Measurements from ENCODE around the gene SLC25A48.
A peak's percentile ranks its signal among the peaks of the same experiment; 100 is the strongest.

Gene SLC25A48

DNA sequence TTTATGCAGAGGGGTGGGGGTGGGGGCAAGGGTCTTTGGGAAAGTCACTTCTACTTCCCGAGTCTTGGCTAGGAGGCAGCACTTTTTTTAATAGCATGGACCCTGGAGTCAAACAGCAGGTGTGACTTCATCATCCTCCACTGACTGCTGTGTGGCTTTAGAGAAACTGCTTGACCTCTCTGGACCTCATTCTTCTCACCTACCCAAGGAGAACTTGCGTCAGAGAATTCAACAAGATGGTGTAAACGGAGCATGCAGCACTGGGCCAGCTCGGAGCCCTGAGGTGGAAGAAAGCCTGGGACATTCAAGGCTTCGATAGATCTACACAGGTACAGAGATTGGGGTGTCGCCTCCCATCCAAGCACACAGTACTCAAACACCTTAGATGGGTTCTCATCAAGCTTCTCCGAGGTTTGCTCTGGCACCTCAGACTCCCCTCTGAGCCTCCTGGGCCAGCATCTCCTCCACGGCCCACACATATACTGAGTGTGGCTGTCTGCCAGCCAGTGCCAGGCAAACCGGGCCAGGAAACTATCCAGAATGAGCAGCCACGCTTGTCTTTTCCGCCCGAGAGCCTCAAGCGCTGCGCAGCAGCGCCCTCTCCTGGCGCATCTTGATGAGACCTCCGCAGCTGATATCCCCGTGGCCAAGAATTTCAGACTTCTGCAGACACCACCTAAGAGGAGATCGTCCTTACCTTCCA lies 4.6 kb upstream of the SLC25A48 start (continued):
- TF ChIP-seq ZNF76 (tag by site-specific recombination; IDR thresholded peaks at IDR 0.05; ENCODE audit: borderline replicate concordance, low read depth) (no peak), ZBTB6 (tag by site-specific recombination; IDR thresholded peaks at IDR 0.05) (0 out of 2 replicates have a peak, but pooled peaks have one; percentile 22)

DNA sequence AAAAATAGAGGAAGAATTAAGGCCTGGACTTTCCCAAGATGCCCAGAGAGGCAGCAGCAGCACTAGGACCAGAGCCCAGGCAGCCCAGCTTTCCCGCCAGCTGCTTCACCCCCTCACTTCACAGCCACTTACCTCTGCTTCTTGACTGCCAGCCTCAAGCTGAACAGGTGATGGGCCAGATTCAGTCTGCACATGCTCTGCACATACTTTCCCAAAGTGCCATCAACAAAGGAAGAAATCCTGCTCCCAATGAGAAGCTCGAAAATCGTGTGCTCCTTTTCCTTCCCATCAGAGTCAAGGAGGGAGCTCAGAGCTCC lies 4.1 kb upstream of the SLC25A48 start:
- TF ChIP-seq TRIM28 (IDR thresholded peaks at IDR 0.05; ENCODE audit: borderline replicate concordance, low read length) (no peak), ZNF776 (tag by site-specific recombination; IDR thresholded peaks at IDR 0.05; ENCODE audit: borderline replicate concordance) (no peak), KLF16 (tag by site-specific recombination; IDR thresholded peaks at IDR 0.05) (no peak), YY2 (tag by site-specific recombination; IDR thresholded peaks at IDR 0.05) (no peak), ZEB2 (tag by site-specific recombination; IDR thresholded peaks at IDR 0.05) (no peak), ZNF791 (tag by site-specific recombination; IDR thresholded peaks at IDR 0.05) (no peak), ZNF350 (tag by site-specific recombination; IDR thresholded peaks at IDR 0.05) (no peak), ZNF548 (tag by site-specific recombination; IDR thresholded peaks at IDR 0.05) (no peak), ZNF341 (tag by site-specific recombination; IDR thresholded peaks at IDR 0.05; ENCODE audit: low read depth) (no peak), REPIN1 (tag by site-specific recombination; IDR thresholded peaks at IDR 0.05; ENCODE audit: low read depth) (no peak)
- POLR2A ChIA-PET = no interaction called here
- Histone ChIP-seq H3K9me3 (ENCODE audit: control insufficient read depth, insufficient read depth, low read depth, low read length) (no peaks in the 10 kb centered on the region), H3K27ac (ENCODE audit: extremely low read depth, low read depth, low read length) (no peak overlapping the region), H3K36me3 (ENCODE audit: control insufficient read depth in 2 of 2, insufficient read depth in 1 of 2, low read length in 2 of 2) (no peaks in the 10 kb centered on the region), H3K4me3 (ENCODE audit: low read depth, low read length) (no peak overlapping the region), H3K4me1 (ENCODE audit: control insufficient read depth, insufficient read depth, low read length) (0 out of 2 replicates have a peak, but pooled peaks cover 1% of the 10 kb centered on the region)
- CTCF ChIA-PET = interaction anchor here (0.6 to 11.4 kb wide), 30 partner anchors 9 to 382 kb away, joined by 3 to 319 read pairs (median 5); no protein-coding TSS in a partner anchor

DNA sequence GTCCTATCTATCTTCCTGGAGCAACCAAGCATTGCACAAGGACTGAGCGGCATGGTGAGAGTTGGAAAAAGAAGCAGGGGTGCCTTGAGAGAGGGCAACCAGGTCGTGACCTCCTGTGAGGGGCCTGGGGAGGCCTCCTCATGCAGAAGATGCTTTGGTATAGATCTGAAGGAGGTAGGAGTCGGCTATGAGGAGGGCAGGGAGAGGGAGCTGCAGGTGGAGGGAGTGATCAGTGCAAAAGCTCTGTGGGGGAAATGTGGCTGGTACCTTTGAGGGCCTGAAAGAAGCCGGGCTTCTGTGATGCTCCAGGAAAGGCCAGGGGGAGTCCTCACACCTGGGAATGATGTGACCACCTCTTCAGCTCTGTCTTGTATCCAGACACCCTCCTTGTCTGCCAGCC lies 3.6 kb upstream of the SLC25A48 start:
- Histone ChIP-seq H3K27ac (ENCODE audit: extremely low read depth, low read depth, low read length) (no peak overlapping the region), H3K4me1 (ENCODE audit: control insufficient read depth, insufficient read depth, low read length) (0 out of 2 replicates have a peak, but pooled peaks cover 2% of the 10 kb centered on the region), H3K9me3 (ENCODE audit: control insufficient read depth, insufficient read depth, low read depth, low read length) (no peaks in the 10 kb centered on the region), H3K36me3 (ENCODE audit: control insufficient read depth in 2 of 2, insufficient read depth in 1 of 2, low read length in 2 of 2) (no peaks in the 10 kb centered on the region), H3K4me3 (ENCODE audit: low read depth, low read length) (no peak overlapping the region)
- CTCF ChIA-PET = interaction anchor here (0.6 to 11.4 kb wide), 22 partner anchors 8 to 381 kb away, joined by 3 to 319 read pairs (median 6); no protein-coding TSS in a partner anchor
- POLR2A ChIA-PET = no interaction called here
- TF ChIP-seq, protein P1, sequence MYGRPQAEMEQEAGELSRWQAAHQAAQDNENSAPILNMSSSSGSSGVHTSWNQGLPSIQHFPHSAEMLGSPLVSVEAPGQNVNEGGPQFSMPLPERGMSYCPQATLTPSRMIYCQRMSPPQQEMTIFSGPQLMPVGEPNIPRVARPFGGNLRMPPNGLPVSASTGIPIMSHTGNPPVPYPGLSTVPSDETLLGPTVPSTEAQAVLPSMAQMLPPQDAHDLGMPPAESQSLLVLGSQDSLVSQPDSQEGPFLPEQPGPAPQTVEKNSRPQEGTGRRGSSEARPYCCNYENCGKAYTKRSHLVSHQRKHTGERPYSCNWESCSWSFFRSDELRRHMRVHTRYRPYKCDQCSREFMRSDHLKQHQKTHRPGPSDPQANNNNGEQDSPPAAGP (tag by site-specific recombination; IDR thresholded peaks at IDR 0.05) = no peak
- TF ChIP-seq FEZF1 (tag by site-specific recombination; IDR thresholded peaks at IDR 0.05) = no peak
- no peak for TF ChIP-seq ZNF174 (tag by site-specific recombination; IDR thresholded peaks at IDR 0.05)
- TF ChIP-seq, protein P2, sequence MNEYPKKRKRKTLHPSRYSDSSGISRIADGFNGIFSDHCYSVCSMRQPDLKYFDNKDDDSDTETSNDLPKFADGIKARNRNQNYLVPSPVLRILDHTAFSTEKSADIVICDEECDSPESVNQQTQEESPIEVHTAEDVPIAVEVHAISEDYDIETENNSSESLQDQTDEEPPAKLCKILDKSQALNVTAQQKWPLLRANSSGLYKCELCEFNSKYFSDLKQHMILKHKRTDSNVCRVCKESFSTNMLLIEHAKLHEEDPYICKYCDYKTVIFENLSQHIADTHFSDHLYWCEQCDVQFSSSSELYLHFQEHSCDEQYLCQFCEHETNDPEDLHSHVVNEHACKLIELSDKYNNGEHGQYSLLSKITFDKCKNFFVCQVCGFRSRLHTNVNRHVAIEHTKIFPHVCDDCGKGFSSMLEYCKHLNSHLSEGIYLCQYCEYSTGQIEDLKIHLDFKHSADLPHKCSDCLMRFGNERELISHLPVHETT (tag by site-specific recombination; IDR thresholded peaks at IDR 0.05) = no peak
- no peak for TF ChIP-seq ZNF433 (tag by site-specific recombination; IDR thresholded peaks at IDR 0.05; ENCODE audit: low read depth)
- no peak for TF ChIP-seq ZNF366 (tag by site-specific recombination; conservative IDR thresholded peaks at IDR 0.05)
- TF ChIP-seq RBAK (tag by site-specific recombination; IDR thresholded peaks at IDR 0.05) = no peak
- TF ChIP-seq ZNF529 (tag by site-specific recombination; IDR thresholded peaks at IDR 0.05; ENCODE audit: insufficient replicate concordance) = no peak
- TF ChIP-seq ZXDB (tag by site-specific recombination; IDR thresholded peaks at IDR 0.05) = no peak
- no peak for TF ChIP-seq ZBTB10 (tag by site-specific recombination; IDR thresholded peaks at IDR 0.05)
- no peak for TF ChIP-seq SP3 (tag by site-specific recombination; IDR thresholded peaks at IDR 0.05)

Data from HEK293 (cell line).